RPMI8226 (cell line): ENCODE measurements around the gene NOG.

Experiments used
- DNase-seq: peaks from one replicate; pipeline ENCODE4 v3.0.0-alpha.2; 2015

NOG gene

DNA sequence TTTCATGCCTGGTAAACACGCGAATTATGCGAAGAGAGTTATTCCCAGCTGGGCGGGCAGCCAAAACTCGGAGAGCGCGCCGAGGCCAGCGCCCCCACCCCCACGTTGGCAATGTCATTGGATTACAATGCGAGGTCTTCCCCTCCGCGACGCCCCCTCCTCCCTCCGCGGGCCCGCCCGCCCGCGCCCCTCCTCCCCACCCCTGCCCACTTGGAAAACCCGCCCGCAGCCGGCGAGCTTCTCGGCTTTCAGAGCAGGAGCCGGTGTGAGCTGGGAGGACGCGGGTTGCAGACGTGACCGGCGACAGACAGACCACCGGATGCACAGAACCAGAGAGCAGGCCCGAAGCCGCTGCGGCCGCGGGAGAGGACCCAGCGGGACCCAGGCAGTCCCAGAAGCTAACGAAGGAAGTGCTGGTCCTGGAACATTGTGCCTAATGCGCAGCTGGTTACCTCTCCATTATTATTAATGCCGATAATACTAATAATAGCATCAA lies 4.0 kb downstream of the NOG start:
- no peak for DNase-seq

DNA sequence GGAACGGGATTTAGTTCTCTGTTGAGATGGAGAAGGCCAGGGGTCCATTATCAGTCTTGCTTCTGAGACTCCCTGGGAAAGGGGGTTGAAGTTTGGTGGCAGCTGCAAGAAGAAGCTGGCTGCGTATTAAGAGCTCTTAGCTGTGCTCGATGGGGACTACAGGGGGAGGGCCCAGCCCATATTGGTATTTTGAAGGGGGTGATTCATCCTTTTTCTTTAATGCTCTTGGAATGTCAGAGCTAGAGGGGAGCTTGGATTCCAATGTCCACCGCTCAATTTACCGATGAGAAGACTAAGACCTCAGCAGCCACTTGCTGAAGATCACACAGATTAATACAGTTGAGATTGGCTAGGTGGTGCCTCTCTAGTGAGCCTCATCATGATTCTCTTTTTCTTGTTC lies 5.0 kb downstream of the NOG start:
- no peak for DNase-seq

DNA sequence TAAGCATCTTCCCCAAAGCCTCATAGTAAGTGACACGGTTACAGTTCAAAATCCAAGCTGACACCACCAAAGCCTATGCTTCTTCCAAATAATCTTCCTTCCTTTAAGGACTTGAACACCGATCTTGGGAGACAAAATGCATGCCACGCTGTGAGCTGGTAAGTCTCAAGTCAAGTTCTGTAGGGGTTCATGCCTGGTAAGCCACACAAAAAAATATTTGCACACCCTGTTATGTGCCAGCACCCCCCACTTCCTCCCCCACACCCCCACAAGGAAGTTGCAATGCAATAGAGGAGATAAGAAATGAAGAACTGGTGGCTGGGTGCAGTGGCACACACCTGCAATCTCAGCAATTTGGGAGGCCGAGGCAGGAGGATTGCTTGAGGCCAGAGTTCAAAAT lies 5.6 kb downstream of the NOG start:
- DNase-seq = no peak

DNA sequence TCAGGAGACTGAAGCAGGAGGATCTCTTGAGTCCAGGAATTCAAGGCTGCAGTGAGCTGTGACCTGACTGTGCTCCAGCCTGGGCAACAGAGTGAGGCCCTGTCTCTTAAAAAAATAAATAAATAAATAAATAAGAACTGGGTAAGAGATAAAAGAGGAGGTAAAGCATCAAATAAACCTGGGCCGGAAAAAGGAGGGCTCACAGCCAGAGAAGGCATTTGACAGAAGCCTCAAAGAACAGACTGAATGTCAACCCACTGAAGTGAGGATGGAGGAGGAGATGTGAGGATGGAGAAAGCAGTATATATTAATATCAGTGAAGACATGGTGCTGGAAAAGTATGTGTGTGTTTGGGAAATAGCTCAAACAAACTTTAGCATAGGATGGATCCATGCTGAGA lies 6.1 kb downstream of the NOG start:
- DNase-seq = no peak

DNA sequence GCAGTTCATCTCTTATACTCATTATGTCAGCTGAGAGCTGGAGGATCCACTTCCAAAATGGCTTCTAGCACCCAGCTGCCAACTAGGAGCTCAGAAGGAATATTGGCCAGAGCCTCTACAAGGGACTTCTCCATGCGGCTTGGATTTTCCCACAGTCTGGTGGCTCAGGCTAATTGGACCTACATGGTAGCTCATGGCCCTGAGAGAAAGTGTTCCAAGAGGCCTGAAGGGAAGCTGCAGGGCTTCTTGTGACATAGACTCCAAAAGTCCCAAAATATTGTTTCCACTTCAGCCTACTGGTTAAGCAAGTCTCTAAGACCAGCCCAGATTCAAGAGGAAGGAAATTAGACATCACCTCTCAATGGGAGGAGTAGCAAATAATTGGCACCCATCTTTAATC lies 6.8 kb downstream of the NOG start:
- no peak for DNase-seq

DNA sequence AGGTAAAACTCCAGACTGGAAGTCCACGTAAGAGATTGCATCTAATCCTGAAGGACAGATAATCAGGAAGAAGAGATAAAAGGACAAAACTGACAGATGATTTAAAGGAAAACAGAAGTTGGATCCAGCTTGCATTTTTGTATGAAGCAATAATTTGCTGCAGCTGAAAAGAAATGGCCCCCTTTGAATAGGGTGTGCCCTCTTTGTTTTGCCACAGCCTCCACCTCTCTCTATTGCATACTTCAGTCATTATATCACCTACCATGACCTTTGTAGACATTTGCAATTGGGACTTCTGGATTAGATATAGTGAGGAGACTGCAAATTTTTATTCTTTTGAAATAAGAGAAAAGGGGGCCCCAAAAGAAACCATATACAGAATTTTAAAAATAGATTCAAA lies 8.1 kb downstream of the NOG start:
- DNase-seq = no peak

DNA sequence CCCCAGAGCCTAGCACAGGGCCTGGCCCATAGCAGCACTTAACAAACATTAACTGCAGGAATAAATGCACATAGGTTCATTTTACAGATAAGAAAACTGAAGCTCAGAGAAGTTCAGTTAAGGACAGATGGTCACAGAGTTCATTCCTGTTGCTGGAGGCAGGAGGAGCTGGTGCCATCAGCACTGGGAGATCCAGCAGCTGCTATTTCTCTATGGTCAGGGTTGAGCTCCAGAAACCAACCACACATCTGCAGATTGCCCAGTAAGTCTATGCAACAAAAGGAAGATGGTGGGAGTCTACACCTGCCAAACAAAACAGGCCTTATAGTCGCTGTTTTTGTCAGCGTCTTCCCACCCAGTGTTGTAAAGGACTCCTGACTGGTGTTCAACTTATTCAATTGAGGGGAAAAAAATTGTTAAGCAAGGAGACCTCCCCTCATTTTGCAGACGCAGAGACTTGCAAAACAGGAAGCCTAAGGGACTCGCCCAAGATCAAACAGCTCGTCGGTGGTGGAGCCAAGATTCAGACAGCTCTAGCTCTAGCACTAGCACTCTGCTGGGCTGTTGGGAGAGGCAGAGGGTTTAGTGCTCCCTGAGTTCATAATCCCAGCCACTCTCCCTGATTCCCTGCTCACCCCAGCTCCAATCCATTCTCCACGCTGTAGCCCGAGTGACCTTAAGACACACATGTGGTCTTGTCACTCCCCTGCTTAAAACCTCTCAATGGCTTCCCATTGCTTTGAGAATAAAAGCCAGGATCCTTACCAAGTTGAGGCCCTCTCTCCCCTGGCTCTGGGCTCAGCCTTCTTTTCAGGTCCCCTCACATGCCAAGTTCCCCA lies 9.0 kb downstream of the NOG start:
- DNase-seq = no peak

DNA sequence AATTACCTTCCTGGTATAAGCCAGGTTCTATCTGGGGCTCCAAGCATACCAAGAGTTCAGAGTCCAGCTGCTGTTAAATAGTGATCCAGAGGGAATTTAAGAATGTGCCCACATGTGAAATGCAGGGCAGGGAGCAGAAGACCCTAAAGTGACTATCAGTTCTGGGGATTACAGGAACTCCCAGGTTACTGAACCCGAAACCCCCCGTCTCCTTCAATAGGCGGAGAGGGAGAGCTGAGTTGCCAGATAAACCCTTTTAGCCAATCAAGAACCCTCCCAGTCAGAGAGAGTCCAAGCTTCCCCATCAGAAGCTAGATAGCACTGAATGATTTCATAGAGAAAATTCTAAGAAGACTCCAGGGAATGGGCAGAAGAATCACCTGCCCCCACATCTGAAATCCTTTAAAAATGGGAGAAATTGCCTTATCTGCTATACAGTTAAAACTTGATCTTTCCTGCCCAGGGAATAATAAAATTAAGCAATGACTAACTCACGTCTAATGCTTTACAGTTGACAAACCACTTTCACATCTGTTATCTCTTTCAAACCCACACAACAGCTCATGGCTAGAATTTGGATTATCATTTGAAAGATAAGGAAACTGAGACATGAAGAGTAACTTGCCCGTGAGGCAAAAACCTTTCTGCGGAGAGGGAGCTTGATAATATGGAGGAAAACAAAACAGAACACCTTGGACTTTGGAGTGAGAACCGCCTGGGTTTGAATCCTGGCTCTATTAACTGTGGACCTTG lies 10.2 kb downstream of the NOG start:
- DNase-seq = no peak

DNA sequence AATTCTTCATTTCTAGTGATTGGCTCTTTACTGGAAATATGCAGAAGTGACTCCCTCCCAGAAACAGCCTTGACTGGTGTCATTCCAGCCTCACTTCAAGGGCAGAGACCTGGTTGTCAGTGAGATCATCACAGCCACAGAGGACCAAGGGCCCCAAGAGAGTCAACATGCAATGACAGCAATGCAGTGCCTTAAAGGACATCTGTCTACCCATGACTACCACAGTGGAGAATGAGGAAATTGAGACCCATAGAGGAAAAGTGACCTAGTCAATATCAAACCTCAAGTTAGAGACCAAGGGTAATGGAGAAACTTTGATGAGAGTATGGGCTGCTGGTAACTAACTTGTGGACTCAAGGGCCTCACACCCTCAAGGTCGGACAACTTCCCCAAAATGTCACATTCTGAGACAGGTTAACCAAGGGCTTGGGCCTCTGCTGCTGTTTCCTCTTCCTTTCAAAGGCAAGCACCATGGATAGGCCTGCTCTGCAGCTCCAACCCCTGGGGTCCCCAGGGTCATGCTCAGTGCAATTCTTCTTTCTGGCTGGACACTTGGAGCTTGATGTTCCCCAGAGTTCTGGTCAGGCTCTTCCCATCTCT lies 11.3 kb downstream of the NOG start:
- no peak for DNase-seq

DNA sequence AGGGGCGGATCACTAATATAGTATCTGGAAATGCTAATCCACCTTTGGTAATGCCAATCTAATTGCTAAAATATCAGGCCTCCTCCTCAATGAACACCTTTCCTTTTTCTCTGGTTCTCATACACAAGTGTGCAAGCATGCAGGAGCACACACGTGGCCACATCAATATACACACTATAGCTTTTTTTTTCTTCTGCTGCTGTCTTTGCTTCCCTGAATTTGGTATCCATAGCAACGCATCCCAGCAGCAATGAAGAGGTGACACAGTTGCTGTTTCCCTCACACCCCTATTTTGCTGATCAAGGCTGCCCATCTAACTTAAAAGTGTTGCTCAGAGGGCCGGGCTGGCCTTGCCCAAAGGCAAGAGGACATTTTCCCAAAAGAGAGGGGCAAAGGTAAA lies 15.4 kb downstream of the NOG start:
- no peak for DNase-seq

DNA sequence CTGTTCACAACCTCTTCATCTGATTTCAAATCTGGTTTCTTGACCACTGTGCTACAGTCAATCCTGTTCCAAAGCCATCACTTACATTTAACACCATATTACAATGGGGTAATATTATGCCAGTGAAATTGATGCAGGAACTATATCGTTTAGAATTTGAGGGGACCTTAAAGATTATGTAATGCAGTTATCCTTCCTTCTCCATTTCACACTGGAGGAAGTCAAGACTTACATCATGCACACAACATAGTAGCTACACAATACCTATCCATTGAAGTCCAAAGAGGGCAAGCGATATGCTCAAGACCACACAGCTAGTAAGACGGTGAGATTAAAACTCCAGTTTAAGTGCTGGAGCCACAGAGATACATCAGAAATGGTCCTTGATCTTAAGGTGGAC lies 16.8 kb downstream of the NOG start:
- no peak for DNase-seq

DNA sequence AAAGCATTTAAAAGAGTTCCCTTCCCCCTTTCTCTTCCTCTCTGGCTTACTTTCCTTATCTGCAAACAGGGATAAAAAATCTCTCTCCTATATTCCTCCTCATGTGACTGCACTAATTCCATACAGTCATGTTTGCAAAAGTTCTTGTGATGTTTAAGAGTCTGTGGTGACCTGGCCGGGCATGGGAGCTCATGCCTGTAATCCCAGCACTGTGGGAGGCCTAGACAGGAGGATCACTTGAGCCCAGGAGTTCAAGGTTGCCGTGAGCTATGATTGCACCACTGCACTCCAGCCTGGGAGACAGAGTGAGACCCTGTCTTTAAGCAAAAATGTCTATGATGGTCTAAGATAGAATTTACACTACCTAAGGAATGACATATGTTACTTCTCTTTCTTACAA lies 19.6 kb downstream of the NOG start:
- no peak for DNase-seq

DNA sequence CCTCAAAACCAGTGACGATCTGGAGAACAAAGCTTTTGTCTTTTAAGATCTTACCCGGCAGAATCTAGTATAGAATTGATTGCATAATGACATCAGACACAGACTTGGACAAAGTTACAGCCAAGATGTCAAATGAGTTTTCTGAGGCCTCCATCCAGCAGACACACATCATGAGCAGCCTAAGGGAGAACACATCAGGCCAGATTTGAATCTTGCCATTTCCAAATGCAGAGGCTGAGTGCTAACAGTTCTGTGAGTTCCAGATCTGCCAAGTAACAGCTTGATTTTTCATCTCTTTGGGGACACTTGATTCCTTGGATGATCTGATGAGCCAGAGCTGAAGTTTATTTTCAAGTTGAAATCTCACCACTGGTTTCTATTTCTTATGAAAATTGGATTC lies 21.0 kb downstream of the NOG start:
- DNase-seq = no peak

DNA sequence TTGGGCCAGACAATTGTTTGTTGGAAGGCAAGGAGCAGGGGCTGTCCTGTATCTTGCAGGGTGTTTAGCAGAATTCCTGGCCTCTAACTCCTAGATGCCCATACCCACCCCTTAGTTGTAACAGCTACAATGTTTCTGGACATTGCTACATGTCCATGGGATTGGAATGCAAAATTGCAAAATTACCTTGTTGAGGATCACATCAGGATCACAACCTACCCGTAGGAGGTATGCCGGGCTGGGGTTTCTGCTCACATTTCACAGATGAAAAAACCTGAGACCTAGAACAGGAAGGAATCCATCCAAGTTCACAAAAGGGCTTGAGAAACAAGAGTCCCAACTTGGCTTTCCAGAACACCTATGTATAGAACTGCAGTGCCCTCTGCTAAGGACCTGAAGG lies 22.7 kb downstream of the NOG start:
- no peak for DNase-seq

DNA sequence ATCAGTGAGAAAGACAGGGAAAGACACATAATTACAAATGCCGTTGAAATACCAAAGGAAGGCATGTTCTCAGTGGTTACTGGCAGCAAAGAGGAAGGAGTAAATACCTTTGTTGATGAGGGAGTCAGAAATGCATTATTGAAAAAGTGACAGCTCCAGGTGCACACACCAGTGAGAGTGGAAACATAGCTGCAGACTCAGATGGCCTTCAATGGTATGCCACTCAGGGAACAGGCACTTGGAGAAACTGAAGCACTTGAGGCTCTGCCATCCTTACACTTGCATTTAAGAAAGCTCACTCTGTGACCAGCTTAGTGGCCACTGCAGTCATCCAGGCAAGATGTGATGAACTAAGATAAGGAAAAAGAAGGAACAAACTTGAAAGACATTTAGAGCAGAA lies 29.9 kb downstream of the NOG start:
- no peak for DNase-seq

DNA sequence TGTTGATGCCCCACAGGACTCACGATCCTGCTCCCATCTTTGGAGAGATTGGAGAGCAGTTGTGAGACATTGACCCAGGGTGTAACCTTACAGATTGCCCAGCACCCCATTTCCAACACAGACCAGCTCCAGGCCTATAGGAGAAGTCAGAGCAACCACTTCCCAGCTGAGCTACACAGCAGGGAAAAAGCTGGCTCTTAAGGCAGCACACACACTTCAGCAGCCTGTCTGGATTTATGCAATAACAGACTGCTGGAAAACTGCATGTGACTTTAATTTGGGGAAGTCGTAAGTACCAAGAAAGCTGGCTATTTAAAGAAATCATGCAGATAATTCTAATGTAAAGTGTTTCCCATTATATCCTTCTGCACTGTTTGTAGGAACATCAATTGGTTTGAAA lies 30.8 kb downstream of the NOG start:
- DNase-seq = no peak

DNA sequence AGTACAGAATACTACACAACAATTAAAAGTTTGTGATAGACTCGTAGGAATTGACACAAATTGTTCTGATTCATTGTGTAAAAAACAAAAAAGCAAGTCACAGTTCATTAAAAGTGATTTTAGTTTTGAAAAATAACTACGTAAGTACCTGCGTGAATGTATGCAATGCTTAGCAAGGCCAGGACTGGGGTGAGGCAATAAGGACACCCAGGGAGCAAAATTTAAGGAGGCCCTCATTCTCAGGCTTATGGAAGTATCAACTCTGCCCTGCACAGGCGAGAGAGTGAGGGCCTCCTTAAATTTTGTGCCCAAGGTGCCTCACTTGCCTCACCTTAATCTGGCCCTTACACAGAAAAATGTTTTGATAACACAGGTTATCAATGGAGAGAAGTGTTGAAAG lies 31.4 kb downstream of the NOG start:
- DNase-seq = no peak

DNA sequence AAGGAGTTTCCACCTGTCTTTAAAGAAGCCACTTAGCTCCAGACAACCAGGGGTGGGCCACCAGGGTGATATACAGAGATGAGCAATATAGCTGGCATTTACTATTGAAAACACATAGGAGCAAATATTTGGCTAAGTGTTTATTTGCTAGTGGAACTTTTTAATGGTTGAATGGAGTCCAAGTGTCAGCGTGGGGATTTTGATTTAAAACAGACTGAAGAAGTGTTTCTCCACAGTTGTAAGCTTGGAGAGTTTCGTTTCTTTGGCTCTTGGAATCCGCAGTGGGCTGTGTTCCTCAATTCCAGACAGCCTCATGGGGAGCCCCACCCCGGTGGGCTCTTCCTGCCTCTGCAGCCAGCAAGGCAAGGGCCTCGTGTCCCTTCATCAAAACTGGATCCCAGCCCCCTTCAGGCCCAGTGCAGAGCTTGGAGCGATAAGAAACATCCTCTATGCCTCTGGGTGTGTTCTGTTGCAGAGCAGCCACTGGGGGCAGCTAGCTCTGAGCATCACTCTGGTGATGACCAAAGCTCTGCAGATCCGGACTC lies 36.1 kb downstream of the NOG start:
- peak; percentile 9 for DNase-seq

DNA sequence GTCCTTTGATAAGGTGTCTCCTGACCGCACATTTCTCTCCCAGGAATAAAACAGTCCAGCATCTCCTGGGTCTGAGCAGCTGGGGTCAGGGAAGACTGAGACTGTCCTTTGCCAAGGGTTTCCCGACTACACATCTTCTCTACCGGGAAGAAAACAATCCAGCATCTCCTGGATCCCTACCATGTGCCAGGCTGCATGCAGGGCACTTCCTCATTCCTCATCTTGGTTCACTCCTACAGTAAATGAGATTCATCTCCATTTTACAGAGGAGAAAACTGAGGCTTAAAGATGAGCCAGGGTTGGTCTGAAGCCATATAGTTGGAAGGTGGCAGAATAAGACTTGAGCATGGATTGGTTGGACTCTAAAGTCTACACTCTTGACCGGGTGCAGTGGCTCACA lies 36.7 kb downstream of the NOG start:
- no peak for DNase-seq

DNA sequence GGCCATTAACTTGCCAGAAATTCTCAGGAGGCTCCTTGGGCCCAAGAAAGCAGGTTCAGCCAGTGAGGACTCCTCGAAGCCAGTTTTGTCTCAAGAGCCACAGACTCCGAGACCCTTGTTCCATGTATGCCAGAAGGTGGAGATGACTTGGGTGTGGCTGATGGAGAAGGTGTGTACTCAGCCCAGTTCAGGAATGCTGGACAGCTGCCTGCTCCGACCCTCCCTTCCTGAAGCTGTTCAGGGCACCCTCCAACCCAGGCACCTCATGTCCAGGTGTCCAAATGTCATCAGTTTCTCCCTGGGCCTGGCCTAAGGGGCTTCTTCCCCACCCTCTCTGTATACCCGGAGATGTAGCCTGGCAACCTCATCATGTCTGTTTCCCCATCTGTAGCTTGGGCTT lies 40.2 kb downstream of the NOG start:
- DNase-seq = no peak

DNA sequence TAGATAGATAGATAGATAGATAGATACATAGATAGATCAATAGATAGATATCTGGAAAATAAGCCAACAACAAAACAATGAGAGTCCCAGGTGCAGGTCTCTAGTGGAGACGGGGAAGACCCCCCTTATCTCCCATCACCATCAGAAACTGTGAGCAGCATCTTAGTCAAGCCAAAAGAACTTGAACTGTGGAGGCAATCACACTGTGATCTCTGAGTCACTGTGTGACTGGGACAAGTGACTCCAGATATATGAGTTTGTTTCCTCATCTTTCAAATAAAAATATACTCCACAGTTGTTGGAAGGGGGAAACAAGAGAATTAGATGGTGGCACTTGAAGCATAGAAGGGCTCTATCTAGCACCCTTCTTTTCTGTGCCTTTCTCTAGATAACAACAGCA lies 42.1 kb downstream of the NOG start:
- DNase-seq = no peak

DNA sequence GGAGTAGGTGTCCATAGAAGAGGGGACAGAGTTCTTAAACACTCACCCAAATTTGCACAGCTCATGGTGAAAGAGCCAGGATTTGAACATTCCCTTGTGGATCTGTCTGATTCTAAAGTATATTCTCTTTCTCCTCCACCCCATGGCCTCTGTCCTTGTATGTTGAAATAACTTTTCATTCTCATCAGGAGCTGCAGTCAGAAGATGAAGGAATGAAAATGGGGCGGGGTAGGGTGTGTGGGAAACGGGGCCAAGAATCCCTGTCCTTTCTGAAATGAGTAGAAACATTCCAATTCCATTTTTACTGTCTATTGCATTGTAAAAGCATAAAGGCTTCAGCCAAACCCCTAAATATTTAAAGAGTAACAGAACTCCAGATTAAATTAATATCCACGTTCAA lies 42.8 kb downstream of the NOG start:
- no peak for DNase-seq

DNA sequence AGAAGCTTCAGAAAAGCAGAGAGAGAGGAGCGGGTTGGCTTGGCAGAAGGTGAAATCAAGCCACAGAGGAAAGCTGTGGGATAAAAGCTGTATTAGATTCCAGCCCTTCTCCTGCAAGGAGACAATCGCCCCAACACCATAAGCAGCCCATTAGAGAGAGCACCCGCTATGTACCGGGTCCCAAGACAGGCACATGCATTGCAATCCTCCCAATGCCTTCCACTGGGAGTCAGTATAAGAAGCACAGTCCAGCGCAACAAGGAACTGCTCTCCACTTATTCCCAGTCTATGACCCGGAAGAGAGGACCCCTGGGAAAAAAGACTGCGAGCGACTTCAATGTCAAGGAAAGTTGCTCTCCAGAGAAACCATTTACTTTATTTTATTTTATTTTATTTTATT lies 43.8 kb downstream of the NOG start:
- DNase-seq = no peak

DNA sequence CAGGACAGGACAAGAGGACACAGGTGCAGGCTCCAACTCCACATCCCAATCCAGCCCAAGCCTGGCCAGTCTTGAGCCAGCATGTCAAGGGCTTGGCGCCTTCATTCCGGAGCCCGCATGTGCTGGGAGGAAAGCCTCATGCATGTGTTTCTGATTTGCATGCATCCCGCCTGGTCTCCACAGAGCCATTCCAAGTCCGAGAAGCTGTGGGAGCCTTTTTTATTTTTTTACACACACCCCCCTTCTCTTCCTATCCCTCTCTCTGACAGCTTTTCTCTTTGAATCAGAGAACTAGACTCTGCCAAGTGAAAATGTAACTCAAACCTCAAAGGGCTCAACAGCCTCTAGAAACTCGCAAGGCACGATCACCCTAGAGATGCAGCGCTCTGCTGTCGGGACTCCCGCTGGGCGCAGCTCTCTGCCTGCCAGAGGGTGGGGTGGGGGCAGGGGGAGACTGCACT lies 45.1 kb downstream of the NOG start:
- no peak for DNase-seq
